T-helper 1 cell (primary cell): Measurements from ENCODE around the gene RPP25L.
"Not testable (repeated sequence)": the region's sequence is repeated elsewhere in the genome, so short reads cannot be mapped to it uniquely, and the experiment has no call there.

ENCODE experiments used
- DNase-seq, 5 donors: peaks; one replicate each; pipeline ENCODE4 v3.0.0-alpha.2; 2012 to 2020
- total RNA-seq, 4 donors: gene quantifications; one replicate each; lab custom pipeline; 2026; lab: John Stamatoyannopoulos, UW

Gene RPP25L, protein sequence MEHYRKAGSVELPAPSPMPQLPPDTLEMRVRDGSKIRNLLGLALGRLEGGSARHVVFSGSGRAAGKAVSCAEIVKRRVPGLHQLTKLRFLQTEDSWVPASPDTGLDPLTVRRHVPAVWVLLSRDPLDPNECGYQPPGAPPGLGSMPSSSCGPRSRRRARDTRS
- 3.0 to 9.6 (median 6.6) reads per million in 4 donors for total RNA-seq

DNA sequence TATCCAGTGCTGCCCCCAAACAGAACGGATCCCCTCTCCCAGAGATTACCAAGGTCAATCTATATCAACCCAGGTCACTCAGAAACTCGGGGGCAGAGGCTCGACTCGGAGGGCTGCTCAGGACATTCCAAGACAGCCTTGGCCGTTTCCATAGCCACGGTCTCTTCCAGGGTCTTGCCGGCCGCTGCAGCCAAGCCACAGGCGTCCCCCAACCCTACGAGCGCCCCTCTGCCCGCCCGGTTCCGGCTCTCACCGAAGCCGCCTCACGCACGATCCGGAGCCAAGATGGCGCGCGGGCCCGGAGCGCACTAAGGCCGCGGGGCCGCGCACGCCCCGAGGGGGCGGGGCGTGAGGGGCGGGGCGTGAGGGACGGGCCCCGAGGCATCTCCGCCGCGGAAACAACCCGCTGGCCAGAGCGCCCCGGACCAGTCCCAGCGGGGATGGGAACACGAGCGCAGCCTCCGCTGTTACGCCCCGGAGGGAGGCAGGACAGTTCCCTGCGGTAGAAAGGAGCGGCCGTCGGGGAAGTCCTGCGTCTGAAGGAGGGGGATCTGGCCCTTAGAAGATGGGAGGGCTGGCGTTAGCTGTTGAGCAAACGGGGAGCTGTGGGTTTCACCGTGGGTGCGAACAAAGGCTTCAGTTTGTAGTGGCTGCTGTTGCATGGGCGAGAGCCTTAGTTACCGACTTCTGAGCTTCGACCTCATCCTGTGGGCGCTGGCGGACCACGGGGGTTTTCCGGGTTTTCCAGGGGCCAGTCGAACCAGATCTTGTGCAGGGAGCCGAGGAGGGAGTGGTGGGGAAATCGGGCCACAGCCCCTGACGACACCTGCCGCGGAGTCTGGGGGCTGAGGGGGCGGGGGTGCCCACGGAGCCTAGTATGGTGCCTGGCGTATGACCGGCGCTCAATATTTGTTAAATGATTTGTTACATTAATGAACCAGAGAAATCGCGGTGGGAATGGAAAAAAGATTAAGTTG lies at the start of gene RPP25L:
TSS of gene RPP25L (minus strand) at position 287 of the 977 bp plus-strand sequence. CDS start 801 bp downstream, outside the sequence.
- DNase-seq, result peak; percentile 75 to 85 (median 80)

DNA sequence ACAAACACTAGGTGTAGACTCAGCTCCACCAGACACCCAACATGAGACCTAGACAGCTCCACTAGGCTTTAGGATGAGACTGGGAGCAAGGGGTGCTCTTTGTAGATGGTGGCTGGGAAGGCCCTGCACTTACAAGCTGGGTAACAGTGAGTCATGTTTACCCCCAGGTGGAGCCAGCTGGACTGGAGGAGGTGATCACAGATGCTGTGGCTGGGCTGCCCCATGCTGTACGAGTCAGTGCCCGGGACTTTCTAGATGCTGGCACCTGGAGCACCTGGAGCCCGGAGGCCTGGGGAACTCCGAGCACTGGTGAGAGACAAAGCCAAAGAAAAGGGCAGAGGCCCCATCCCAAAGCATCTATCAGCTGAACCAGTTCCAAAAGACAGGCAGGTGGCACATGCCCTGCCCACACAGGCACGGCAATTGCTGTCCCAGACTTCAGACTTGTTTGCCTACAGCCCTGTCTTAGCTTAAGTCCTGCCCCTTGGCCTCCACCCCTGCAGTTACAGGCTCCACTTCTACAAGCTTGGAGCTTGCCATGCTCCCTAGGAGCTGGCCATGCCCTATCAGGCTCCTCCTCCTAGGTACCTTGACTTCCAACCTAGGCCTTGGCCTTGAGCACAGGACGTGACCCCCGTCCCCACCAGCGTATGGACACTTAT lies 47.8 kb upstream of the RPP25L start:
- no peak for DNase-seq

DNA sequence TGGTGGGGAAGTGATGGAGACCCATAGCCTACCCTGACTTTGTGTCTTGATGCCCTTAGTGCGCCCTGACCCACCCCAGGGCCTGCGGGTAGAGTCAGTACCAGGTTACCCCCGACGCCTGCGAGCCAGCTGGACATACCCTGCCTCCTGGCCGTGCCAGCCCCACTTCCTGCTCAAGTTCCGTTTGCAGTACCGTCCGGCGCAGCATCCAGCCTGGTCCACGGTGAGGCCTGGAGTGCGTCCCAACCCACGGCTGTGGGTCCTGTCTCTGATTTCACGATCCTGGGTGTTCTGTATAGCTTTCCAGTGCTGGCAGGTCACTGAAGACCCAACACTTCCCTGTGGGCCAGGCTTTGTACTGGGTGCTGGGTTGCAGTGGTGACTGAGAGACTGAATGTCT lies 46.6 kb upstream of the RPP25L start:
- no peak for DNase-seq

DNA sequence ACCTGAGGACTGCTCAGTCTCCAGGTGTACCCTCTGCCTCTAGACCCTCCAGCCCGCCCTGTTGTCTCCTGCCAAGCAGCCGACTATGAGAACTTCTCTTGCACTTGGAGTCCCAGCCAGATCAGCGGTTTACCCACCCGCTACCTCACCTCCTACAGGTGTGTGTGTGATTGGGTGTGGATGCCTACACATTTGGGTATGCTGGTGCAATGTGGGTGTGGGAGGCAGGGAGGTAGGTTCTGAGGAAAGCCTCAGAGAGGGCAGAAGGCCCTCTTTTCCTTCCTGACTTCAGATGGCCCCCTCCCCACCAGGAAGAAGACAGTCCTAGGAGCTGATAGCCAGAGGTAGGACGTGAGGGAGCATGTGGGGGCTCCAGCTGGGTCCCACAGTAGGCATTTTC lies 45.1 kb upstream of the RPP25L start:
- DNase-seq, result no peak

DNA sequence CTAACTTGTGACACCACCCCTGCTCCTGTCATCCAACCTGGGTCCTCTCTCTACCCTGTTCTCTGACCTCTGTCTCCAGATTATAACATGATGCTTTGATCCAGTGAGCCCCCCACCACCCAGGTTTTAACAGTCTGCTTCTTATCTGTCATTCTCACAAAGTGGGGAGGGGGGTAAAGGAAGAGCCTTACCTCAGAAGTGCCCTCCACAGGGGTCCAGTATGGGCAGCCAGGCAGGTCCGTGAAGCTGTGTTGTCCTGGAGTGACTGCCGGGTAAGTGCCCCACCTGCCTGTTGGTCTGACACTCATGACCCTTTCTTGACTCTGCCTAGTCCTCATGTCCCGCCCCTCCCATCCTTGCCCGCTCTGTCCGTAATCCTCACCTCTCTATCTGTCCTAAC lies 43.5 kb upstream of the RPP25L start:
- no peak for DNase-seq

DNA sequence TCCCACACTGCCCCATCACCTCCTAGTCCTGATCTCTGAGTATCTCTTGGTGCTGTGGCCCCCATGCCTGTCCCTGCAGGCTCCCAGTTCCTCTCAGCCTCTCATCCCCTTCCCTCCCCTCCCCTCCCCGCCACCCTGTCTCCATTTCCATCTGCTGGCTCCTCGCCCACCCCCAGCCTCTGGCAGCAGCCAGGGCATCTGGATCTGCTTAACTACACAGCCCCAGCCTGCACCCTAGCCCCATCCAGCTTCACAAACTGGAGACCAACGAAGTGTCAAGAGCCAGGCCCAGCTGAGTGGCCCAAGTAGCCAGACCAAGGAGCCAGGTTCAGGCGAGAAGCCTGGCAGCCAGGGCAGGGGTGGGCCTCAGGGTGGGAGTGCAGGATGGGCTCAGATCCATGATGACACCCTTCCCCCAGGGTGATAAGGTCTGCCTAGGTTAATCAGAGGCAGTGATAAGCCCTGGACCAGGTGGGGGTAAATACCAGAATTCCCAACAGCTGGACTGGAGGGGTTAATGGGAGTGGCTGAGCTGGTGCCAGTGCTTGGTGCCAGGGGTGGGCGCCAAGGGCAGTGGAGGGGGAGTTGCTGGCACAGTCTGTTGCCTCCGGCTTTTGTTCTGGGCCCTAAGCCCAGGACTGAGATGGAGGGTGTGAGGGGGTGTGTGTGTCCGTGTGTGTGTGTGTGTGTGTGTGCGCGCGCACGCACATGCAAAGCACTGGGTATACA lies 42.6 kb upstream of the RPP25L start:
- DNase-seq, result no peak

DNA sequence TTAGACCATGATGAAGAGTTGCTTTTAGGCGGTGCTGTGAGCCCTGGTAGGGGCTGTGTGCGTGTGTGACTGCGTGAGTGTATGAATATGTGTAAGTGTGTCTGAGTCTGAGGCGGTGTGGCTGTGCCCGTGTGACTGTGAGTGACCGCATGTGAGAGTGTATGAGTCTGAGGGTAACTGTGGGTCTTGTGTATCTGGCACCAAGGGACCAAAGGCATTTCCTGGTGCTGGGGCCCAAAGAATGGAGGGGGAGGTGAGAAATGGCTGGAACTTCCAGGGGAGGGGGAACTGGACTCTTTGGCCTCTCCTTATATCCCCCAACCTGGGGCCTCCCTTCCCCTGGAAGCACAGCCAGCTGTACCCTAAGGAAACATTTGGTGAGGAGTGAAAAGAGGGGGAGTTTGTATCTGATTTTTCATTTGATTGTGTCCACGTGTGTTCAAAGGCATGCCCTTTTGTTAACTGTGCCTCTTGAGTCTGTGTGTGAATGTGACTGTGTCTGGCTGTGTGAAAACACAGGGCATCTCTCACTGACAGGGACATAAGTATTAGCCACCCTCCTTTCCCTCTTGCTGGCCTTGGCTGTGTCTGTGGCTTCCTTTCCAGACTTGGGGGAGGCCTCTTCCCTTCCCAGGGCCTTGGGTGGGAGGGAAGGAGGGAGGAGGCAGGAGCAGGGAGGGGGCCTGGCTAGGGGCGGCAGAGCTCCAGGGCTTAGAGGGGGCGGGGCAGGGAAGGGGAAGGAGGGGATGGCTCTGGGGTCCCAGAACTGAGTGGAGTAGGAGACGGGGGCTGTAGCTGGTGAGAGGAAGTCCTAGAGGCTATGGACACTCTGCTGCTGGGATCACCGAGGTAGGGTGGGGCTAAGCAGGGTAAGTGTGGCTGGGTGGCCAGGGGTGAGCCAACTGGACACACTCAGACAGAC lies 41.5 kb upstream of the RPP25L start:
- no peak for DNase-seq

DNA sequence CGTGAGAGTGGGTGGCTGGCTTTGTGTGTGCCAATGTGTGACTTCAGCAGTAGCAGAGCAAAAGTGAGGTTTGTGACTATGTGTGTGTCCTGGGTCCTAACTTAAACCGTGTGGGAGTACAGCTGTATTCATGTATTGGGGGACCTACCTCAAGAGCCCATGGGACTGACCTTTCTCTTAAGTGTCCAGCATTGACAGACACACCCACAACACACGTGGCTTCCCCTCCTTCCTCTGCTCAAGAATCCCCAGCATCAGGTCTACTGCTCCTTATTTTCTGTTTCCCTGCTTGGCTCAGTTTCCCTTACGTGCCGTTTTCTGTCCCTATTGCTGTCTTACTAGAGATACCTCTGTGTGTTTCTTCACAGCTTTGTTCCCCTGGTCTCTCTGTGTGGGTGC lies 40.7 kb upstream of the RPP25L start:
- DNase-seq, result no peak

DNA sequence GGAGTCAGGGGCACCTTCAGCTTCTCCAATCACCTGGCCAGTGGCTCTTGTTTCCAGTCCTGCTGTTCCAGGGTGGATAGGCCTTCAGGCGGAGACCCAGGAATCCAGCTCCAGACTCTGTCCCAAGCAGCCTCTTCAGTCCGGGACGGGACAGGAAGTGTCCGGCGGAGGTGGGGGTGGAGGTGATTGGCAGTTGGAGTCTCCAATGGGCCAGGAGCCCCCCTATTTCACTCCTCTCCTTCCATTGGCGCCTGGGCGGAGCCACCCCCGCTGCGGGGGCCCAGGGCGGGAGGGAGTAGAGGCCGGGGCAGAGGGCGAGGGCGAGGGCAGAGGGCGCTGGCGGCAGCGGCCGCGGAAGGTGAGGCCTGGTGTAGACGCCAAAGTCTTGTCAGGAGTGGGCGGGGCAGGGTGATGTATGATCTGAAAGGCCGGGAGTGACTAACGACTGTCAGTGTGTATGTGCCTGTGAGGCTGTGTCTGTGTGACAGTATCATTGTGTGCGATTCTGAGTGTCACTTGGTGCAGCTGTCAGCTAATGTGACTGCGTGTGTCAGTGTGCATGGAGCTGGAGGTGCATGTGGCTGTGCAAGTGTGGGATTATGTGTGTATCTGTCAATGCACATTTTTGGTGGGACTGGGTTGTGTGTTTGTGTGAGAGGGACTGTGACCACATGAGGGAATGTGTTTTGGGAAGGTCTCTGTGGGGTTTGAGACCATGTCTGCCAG lies 40.1 kb upstream of the RPP25L start, which contains the start of gene IL11RA:
TSS of gene IL11RA (plus strand) at position 310 of the 726 bp plus-strand sequence. CDS start 3,033 bp downstream, outside the sequence.
- DNase-seq, result peak in 1 of 5 donors; percentile 44

DNA sequence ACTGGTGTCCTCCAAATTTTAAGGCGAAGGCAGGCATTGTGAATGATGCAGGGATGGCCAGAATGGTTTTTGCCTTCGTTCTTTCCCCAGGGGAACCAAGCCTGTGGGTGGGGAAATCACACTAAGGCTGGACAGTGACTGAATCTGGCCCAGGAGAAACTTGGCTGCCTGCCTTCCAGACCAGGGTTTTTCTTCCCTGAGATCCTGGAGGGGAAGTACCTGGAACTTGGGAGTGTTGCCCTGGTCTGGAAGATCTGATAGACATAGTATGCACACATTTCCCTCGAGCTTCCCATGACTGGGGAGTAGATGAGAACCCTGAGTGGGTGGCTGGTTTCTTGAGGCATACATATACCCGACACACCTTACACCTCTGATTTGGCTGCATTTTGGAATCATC lies 39.4 kb upstream of the RPP25L start:
- DNase-seq, result no peak

DNA sequence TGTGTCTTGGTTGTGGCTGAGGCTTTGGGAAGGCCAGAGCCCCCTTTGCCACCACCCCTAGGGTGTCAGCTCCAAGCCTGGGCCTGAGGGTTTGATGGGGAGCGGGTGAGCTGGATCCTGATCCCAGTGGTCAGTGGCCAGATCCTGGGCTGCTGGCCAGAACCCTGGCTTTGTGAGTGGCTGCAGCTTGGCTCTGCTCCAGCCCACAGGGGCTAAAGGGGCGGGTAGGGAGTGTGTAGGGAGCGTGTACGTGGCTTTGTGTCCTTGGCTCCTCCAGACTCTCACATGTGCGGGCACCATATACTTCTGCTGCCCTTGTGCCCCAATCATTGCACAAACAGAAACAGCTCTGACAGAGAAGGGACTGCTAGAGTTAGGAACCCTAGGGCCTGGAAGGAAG lies 38.9 kb upstream of the RPP25L start:
- DNase-seq, result no peak

DNA sequence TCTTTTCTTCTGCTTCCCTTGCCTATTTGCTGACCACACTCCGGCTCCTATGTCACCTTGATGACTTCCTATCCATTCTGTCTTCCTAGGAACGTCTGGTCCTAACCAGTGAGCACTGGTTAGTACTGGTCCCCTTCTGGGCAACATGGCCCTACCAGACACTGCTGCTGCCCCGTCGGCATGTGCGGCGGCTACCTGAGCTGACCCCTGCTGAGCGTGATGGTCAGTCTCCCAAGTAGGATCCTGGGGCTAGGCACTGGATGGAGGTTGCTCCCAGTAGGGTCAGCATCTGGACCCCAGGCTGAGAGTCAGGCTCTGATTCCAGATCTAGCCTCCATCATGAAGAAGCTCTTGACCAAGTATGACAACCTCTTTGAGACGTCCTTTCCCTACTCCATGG lies 36.8 kb upstream of the RPP25L start:
- no peak for DNase-seq

DNA sequence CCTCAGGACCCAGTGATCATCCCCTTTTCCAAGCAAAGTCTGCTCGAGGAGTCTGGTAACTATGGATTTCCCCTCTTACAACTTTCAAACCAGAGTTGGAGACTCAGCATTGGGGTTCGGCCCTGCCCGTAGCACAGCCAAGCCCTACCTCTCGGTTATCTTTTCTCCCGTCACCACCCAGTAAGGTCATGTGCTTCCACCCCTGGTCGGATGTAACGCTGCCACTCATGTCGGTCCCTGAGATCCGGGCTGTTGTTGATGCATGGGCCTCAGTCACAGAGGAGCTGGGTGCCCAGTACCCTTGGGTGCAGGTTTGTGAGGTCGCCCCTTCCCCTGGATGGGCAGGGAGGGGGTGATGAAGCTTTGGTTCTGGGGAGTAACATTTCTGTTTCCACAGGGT lies 35.8 kb upstream of the RPP25L start:
- DNase-seq, result peak in 1 of 5 donors; percentile 24

DNA sequence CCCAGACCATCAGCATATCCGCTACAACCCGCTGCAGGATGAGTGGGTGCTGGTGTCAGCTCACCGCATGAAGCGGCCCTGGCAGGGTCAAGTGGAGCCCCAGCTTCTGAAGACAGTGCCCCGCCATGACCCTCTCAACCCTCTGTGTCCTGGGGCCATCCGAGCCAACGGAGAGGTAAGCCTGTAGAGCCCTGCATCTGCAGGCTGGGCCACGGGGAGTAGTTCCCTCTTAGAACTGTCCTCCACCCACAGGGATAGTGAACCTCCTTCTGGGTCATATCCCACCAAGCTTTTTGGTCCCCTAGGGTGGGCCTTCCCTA lies 35.1 kb upstream of the RPP25L start:
- no peak for DNase-seq

DNA sequence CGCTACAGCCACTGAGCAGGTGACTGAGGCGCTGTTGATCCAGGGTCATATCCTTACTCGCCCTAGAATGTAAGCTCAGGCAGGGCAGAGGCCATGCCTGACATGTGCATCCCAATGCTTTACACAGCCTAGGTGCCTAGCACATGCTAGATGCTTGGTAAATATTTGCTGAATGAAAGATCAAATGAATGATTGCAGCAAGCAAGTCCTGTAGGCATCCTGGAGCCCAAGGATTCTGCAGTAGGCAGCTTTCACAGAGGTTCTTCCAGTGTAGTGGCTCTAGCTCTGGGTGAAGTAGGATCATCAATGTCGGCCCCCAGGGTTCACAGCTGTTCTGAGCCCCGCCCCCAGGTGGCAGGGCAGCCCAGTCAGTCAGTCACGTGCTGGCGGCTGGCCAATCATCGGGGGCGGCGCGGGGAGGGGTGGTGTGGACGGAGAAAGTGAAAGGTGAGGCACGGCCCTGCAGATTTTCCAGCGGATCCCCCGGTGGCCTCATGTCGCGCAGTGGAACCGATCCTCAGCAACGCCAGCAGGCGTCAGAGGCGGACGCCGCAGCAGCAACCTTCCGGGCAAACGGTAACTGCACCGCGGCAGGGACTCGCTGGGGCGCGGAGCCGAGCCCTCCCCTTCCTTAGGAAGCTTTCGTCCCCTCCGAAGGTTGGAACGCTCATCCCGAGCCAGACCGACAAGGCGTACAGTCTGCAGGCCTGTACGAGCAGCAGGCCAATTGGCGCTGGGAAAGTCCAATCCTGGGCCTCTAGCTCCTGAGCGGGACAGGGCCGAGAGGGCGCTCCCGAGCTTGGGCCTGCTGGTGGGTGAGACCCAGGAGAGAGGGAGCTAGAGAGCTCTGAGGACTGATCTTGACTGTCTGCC lies 34.5 kb upstream of the RPP25L start, which contains the start of gene GALT:
TSS of gene GALT (plus strand) at position 465 of the 873 bp plus-strand sequence. CDS start at position 495, 30 bp downstream.
- DNase-seq, result peak; percentile 90 to 96 (median 92)

DNA sequence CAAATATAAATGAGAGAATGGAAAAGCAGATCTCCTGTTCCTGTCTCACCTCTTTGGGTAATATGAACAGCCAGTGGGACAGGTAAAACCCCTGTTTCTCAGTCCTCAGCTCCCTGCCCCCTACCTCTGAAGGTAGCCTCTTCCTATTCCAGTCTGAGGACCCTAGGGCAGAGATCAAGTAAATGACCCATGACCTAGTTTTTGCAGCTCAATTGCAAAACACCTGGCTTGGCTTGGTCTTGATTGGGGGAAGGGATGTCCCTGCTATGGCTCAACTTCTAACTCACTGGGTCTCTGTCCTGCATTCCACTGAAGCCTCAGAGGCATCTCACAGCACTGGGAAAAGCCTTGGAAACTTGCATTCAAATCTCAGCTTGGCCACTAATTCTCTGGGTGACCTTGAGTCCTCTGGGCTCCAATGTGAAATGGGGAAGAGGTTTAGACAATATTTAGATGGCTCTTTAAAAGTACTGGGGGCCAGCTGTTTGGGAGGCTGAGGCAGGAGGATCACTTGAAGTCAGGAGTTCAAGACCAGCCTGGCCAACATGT lies 32.9 kb upstream of the RPP25L start:
- DNase-seq, result no peak

DNA sequence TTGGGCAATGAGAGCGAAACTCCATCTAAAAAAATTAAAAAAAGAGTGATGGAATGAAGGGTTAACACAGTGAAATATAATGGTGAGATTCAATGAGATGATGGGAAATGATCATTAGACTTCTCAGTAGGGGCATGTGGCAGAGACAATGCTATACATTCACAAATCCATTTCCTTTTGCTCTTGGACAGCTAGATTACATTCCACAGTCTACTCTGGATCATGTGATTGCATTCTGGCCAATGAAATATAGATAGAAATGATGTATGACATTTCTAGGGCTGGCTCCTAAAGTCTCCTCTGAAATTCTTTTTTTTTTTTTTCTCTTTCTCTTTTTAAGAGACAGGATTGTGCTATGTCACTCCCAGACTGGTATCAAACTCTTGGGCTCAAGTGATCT lies 30.8 kb upstream of the RPP25L start:
- no peak for DNase-seq

DNA sequence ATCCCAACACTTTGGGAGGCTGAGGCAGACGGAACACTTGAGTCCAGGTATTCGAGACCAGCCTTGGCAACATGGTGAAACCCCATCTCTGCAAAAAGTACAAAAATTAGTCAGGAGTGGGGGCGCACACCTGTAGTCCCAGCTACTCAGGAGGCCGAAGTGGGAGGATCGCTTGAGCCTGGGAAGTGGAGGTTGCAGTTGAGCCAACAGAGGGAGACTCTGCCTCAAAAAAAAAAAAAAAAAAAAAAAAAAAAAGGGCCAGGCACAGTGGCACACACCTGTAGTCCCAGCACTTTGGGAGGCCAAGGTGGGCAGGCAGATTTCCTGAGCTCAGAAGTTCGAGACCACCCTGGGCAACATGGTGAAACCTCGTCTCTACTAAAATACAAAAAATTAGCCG lies 27.4 kb upstream of the RPP25L start:
- not testable (repeated sequence) for DNase-seq

DNA sequence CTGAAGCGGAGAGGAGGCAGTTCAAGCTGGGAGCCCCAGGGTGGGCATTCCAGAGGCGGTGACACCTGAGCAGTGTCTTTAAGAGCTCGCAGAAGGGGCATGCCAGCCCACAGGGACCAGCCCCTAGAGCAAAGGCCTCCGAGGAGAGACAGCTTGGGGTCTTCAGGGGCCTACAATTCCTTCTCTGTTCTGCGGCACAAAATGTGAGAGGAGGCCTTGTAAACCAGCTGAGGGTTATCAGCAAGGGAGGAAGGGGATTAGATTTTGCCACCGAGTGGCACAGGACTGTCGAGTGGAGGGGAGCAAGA lies 26.2 kb upstream of the RPP25L start:
- no peak for DNase-seq
